CD4-positive, alpha-beta T cell (primary cell): ENCODE data around the gene BANP. TPM values are rescaled to one million over a fixed set of nuclear protein-coding genes. Genes with fewer than 3 reads are reported as not detected.

Experiments used
- ATAC-seq: fragments of 200-7000 bp; cut with Tn5 transposase; one replicate; pipeline ENCODE4 v1.10.0; 2022; ENCODE audit warnings: mild to moderate bottlenecking; ENCODE audit not compliant: poor library complexity
- CTCF ChIA-PET: fragments of 350-600 bp; sonication (Branson Sonifier 250); formaldehyde crosslinking; loops from one replicate; lab custom pipeline; 2021; ENCODE audit warnings: antibody characterized with exemption, inconsistent platforms; lab: Charles Lee
- POLR2A ChIA-PET: fragments of 350-600 bp; sonication (Branson Sonifier 250); formaldehyde crosslinking; loops from one replicate; lab custom pipeline; 2021; ENCODE audit warnings: antibody characterized with exemption, inconsistent platforms; lab: Charles Lee
- DNase-seq, 14 experiments: peaks; one replicate each; pipeline ENCODE4 v3.0.0-alpha.2; 2013 to 2020; ENCODE audit warnings: mixed read lengths in 2 of 14
- H3K27ac ChIP-seq, 2 donors: one replicate each; pipeline versions ENCODE4 v1.5.1 to v1.7.0; 2013; ENCODE audit warnings: low read length in 2 of 2, low read depth in 1 of 2, mild to moderate bottlenecking in 1 of 2
- H3K27me3 ChIP-seq, 2 experiments: 1 replicate in 1 of 2; 2 replicates in 1 of 2; pipeline versions ENCODE4 v1.6.1 to v1.7.0; 2013; ENCODE audit warnings: low read length in 2 of 2, control low read depth in 1 of 2, mild to moderate bottlenecking in 1 of 2, moderate library complexity in 1 of 2; ENCODE audit not compliant: insufficient read depth in 2 of 2, control insufficient read depth in 1 of 2
- H3K36me3 ChIP-seq: one replicate; pipeline ENCODE4 v1.6.1; 2013; ENCODE audit warnings: low read length, control low read depth; ENCODE audit not compliant: insufficient read depth
- H3K4me1 ChIP-seq: one replicate; pipeline ENCODE4 v1.6.1; 2013; ENCODE audit warnings: low read length, control low read depth; ENCODE audit not compliant: insufficient read depth
- H3K4me3 ChIP-seq: one replicate; pipeline ENCODE4 v1.5.1; 2013; ENCODE audit warnings: mild to moderate bottlenecking, low read length, moderate library complexity
- H3K9me3 ChIP-seq, 2 experiments: 1 replicate in 1 of 2; 2 replicates in 1 of 2; pipeline versions ENCODE4 v1.6.1 to v1.7.0; 2013; ENCODE audit warnings: low read length in 2 of 2, mild to moderate bottlenecking in 2 of 2, control low read depth in 1 of 2, moderate library complexity in 1 of 2; ENCODE audit not compliant: control insufficient read depth in 1 of 2, insufficient read depth in 1 of 2
- H3K27ac Mint-ChIP-seq: one replicate; pipeline ENCODE4 v1.8.0; 2020; ENCODE audit warnings: mixed read lengths
- H3K27me3 Mint-ChIP-seq: one replicate; pipeline ENCODE4 v1.8.0; 2021; ENCODE audit warnings: mixed read lengths
- H3K36me3 Mint-ChIP-seq: one replicate; pipeline ENCODE4 v1.8.0; 2021; ENCODE audit warnings: low read depth, mixed read lengths
- H3K4me1 Mint-ChIP-seq: one replicate; pipeline ENCODE4 v1.8.0; 2021; ENCODE audit warnings: low read depth, mixed read lengths
- H3K4me3 Mint-ChIP-seq: one replicate; pipeline ENCODE4 v1.8.0; 2020; ENCODE audit warnings: mild to moderate bottlenecking, mixed read lengths
- H3K9me3 Mint-ChIP-seq: one replicate; pipeline ENCODE4 v1.8.0; 2020; ENCODE audit warnings: mixed read lengths
- intact Hi-C, 2 experiments: fragments of 100-400 bp; cut with DNase I in 1 of 2; cut with micrococcal nuclease in 1 of 2; formaldehyde crosslinking; loops; one replicate each; pipeline versions ENCODE4 v1.15.1 to v1.9.0; 2023 to 2025; cut with DNase I, micrococcal nuclease
- total RNA-seq, 174 experiments: library from RNA in 2 of 174; stranded (reverse) in 2 of 174; gene quantifications; one replicate each; pipeline ENCODE4 v1.2.3 and lab custom pipeline; 2021 to 2026
- TF ChIP-seq, protein P1 (sequence below): fragments of 200-600 bp; IDR thresholded peaks from one replicate; pipeline ENCODE4 v1.8.0; 2022; ENCODE audit warnings: antibody characterized with exemption, mild to moderate bottlenecking

Gene BANP
- total RNA-seq, 2 experiments from 2014 or later, result 57.5 to 58.6 TPM

DNA sequence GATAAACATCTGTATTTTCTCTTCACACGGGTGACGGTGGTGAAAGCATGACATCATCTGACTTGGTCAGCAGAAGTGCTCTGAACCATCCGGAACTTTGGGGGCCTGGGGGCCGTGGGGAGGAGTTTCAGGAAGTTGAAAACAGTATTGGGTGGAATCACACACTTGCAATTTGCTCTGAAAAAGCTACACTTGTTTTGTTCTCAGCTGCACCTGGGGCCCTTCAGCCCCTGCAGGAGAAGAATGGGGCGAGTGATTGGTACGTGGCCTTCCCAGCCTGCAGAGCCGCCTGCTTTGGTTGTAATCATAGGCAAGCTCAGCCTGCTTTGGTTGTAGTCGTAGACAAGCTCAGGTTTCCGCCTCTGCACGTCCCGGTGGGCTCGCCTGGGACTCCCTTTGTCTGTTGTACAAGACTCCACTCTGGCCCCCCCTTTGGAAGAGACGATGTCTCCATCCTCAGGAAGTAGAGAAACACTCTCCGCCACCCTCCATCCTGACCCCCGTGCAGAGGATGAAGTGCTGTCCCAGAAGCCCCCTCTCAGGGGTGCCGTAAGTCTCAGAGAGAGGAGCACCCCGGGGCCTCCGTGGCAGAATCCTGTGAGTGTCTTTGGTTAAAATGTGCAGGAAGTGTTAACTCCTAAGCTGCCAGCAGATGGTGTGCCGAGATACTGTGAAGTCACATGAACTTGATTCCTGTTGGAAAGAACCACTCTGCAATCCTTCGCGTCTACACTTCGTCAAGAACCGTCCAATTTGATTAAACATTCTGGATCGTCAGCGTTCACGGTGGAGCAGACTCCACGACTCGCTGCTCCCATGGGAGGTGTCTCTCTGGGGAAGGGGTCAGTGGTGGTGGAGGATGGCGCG, 5.4 kb downstream of the BANP start:
- no peaks in the 10 kb centered on the region for H3K27me3 ChIP-seq

DNA sequence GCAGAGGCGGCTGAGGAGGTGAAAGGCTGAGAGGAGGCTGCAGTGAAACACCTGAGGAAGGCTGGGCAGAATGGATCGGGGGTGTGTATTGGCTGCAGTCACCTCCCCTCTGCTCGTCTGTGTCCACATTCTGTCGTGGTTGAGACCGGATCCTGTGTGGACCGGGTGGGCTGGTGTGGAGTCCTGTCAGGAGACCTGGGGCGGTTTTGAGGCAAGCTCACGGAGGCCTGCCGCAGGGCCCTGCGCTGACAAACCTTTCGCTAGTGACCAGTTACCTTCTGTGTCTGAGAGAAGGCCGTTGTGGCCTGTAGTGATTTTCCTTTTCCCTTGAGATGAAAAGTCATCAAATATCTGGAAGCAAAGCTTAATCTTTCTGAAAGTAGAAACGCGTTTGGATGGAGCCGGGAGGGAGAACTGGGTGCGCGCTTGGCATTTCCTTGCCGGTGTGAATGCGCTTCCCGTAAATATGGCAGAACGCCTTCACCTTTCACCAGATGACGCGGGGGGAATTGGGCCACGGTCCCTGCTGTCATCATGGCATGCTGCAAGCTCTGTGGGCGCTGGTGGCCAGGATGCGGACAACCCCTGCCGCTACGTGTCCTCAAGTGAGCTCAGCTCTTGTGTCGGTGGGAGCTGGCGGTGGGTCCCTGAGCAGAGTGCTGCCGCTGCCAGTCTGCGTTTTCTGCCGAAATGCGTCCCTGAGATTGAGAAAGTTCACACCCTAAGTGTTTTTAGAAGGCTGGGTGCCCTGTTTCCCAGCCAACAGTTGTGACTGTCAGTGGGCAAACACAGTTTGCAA, 6.3 kb downstream of the BANP start:
- Histone ChIP-seq H3K36me3 (peaks cover 28% of the 10 kb centered on the region), H3K4me3 (peak overlapping the region; percentile 35), H3K27ac (peak overlapping the region in 1 of 2 donors; percentile 67), H3K9me3 (no peaks in the 10 kb centered on the region), H3K4me1 (peaks cover 74% of the 10 kb centered on the region), H3K27me3 (no peaks in the 10 kb centered on the region)
- ChIA-PET CTCF (no interaction called here), POLR2A (interaction anchor here (1.1 kb wide), 1 partner anchor 574 kb away, joined by 5 read pairs; the partner anchor contains the start of gene FBXO31)
- Mint-ChIP-seq H3K27me3 (no peaks in the 10 kb centered on the region), H3K4me1 (peaks cover 86% of the 10 kb centered on the region), H3K4me3 (peak overlapping the region; percentile 86), H3K9me3 (no peaks in the 10 kb centered on the region), H3K27ac (peak overlapping the region; percentile 99), H3K36me3 (peaks cover 65% of the 10 kb centered on the region)
- intact Hi-C loops, result loop anchor here in 1 of 2 experiments (10.0 kb wide), 5 partner anchors 577 to 1403 kb away; partner anchors contain the start of gene MTHFSD
- ATAC-seq (no peak), DNase-seq (no peak)
- TF ChIP-seq, protein P1, sequence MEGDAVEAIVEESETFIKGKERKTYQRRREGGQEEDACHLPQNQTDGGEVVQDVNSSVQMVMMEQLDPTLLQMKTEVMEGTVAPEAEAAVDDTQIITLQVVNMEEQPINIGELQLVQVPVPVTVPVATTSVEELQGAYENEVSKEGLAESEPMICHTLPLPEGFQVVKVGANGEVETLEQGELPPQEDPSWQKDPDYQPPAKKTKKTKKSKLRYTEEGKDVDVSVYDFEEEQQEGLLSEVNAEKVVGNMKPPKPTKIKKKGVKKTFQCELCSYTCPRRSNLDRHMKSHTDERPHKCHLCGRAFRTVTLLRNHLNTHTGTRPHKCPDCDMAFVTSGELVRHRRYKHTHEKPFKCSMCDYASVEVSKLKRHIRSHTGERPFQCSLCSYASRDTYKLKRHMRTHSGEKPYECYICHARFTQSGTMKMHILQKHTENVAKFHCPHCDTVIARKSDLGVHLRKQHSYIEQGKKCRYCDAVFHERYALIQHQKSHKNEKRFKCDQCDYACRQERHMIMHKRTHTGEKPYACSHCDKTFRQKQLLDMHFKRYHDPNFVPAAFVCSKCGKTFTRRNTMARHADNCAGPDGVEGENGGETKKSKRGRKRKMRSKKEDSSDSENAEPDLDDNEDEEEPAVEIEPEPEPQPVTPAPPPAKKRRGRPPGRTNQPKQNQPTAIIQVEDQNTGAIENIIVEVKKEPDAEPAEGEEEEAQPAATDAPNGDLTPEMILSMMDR, result no peak

More for the DNA sequence above, 5.4 kb downstream of the BANP start:
- no peaks in the 10 kb centered on the region for H3K9me3 Mint-ChIP-seq
- H3K36me3 Mint-ChIP-seq, result peaks cover 68% of the 10 kb centered on the region
- Histone ChIP-seq H3K27ac (peak overlapping the region; percentile 67 to 71), H3K4me3 (peak overlapping the region; percentile 35), H3K36me3 (peaks cover 28% of the 10 kb centered on the region), H3K9me3 (no peaks in the 10 kb centered on the region), H3K4me1 (peaks cover 82% of the 10 kb centered on the region)
- TF ChIP-seq, protein P1, result no peak
- CTCF ChIA-PET, result interaction anchor here (0.7 to 1.6 kb wide), 2 partner anchors 39 to 178 kb away, joined by 3 to 5 read pairs; no protein-coding TSS in a partner anchor
- peak; percentile 74 for ATAC-seq
- no peaks in the 10 kb centered on the region for H3K27me3 Mint-ChIP-seq
- peaks cover 89% of the 10 kb centered on the region for H3K4me1 Mint-ChIP-seq
- intact Hi-C loops, result loop anchor here in 1 of 2 experiments (10.0 kb wide), 5 partner anchors 578 to 1402 kb away; partner anchors contain the start of gene MTHFSD
- peak overlapping the region; percentile 99 for H3K27ac Mint-ChIP-seq
- POLR2A ChIA-PET, result interaction anchor here (1.1 kb wide), 2 partner anchors 10 to 573 kb away, joined by 5 to 8 read pairs; partner anchors contain the start of gene FBXO31
- peak; percentile 49 to 90 (median 68) for DNase-seq
- H3K4me3 Mint-ChIP-seq, result peak overlapping the region; percentile 86

DNA sequence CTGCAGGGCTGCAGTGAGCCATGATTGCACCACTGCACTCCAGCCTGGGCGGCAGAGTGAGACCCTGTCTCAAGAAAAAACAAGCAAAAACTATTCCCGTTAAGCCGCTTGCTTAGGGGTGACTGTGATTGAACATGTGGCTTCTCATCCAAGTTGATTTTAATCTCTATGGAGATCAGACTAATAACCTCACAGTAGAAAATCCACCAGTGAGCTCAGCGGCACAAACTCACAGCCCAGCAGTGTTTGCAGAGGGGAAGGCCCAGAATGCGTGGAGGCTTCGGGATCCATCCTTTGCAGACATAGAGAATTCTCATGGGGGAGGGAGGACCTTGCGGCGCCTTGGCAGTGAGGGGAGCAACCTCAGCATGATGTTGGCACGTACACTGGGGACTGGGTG, 7.4 kb downstream of the BANP start:
- no peak overlapping the region for H3K4me3 ChIP-seq
- DNase-seq, result no peak
- no peaks in the 10 kb centered on the region for H3K27me3 Mint-ChIP-seq
- no peaks in the 10 kb centered on the region for H3K9me3 ChIP-seq
- H3K4me1 Mint-ChIP-seq, result peaks cover 87% of the 10 kb centered on the region
- TF ChIP-seq, protein P1, result no peak
- H3K9me3 Mint-ChIP-seq, result no peaks in the 10 kb centered on the region
- H3K4me1 ChIP-seq, result peaks cover 70% of the 10 kb centered on the region
- no peak for ATAC-seq
- peaks cover 23% of the 10 kb centered on the region for H3K36me3 ChIP-seq
- peak overlapping the region; percentile 99 for H3K27ac Mint-ChIP-seq
- CTCF ChIA-PET, result no interaction called here
- H3K27me3 ChIP-seq, result no peaks in the 10 kb centered on the region
- no peak overlapping the region for H3K4me3 Mint-ChIP-seq
- intact Hi-C loops, result loop anchor here in 1 of 2 experiments (10.0 kb wide), 5 partner anchors 576 to 1404 kb away; partner anchors contain the start of gene MTHFSD
- POLR2A ChIA-PET, result no interaction called here
- peaks cover 63% of the 10 kb centered on the region for H3K36me3 Mint-ChIP-seq
- H3K27ac ChIP-seq, result no peak overlapping the region
